ENCODE data around the gene OR5AU1. TPM values are rescaled to one million over a fixed set of nuclear protein-coding genes. Genes with fewer than 3 reads are reported as not detected.
A peak's percentile ranks its signal among the peaks of the same experiment; 100 is the strongest.

OR5AU1 gene
- total RNA-seq, 1 donor from 2014 or later: not detected

- no peak for TF ChIP-seq CTCF (conservative IDR thresholded peaks at IDR 0.05)
These were observed 41.7 kb upstream of the OR5AU1 start for GRCh38 chr14:21197418-21198205.

GRCh38 chr14:21194597-21194996, 38.7 kb upstream of the OR5AU1 start:
- H3K4me1 Mint-ChIP-seq: peaks cover 6% of the 10 kb centered on the region
- H3K9me3 Mint-ChIP-seq: peaks cover 6% of the 10 kb centered on the region
- peaks cover 2% of the 10 kb centered on the region for H3K36me3 Mint-ChIP-seq (ENCODE audit: low read depth)
- no peak for TF ChIP-seq CTCF (conservative IDR thresholded peaks at IDR 0.05)
- H3K27me3 Mint-ChIP-seq (ENCODE audit: low read depth): peaks cover 32% of the 10 kb centered on the region
- no peak for DNase-seq (ENCODE audit: low read depth, low spot score)
- H3K27ac Mint-ChIP-seq (ENCODE audit: unreplicated experiment): no peak overlapping the region
- peak overlapping the region; percentile 27 for H3K4me3 Mint-ChIP-seq

More at GRCh38 chr14:21197418-21198205, 41.7 kb upstream of the OR5AU1 start:
- Mint-ChIP-seq H3K27me3 (ENCODE audit: low read depth) (peaks cover 33% of the 10 kb centered on the region), H3K4me1 (peaks cover 4% of the 10 kb centered on the region), H3K9me3 (peaks cover 6% of the 10 kb centered on the region), H3K36me3 (ENCODE audit: low read depth) (peaks cover 8% of the 10 kb centered on the region), H3K4me3 (peak overlapping the region; percentile 60), H3K27ac (ENCODE audit: unreplicated experiment) (no peak overlapping the region)
- no peak for DNase-seq (ENCODE audit: low read depth, low spot score)

- Mint-ChIP-seq H3K27me3 (ENCODE audit: low read depth) (peaks cover 29% of the 10 kb centered on the region), H3K27ac (ENCODE audit: unreplicated experiment) (no peak overlapping the region), H3K4me3 (no peak overlapping the region), H3K4me1 (peaks cover 6% of the 10 kb centered on the region), H3K9me3 (peaks cover 6% of the 10 kb centered on the region), H3K36me3 (ENCODE audit: low read depth) (peaks cover 2% of the 10 kb centered on the region)
- no peak for DNase-seq (ENCODE audit: low read depth, low spot score)
- no peak for TF ChIP-seq CTCF (conservative IDR thresholded peaks at IDR 0.05)
These were observed 37.1 kb upstream of the OR5AU1 start for GRCh38 chr14:21192875-21193535.

- Mint-ChIP-seq H3K27me3 (ENCODE audit: low read depth) (peaks cover 24% of the 10 kb centered on the region), H3K9me3 (peaks cover under 1% of the 10 kb centered on the region), H3K4me1 (peaks cover 6% of the 10 kb centered on the region), H3K27ac (ENCODE audit: unreplicated experiment) (no peak overlapping the region), H3K4me3 (no peak overlapping the region), H3K36me3 (ENCODE audit: low read depth) (no peaks in the 10 kb centered on the region)
- DNase-seq (ENCODE audit: low read depth, low spot score): no peak
- no peak for TF ChIP-seq CTCF (conservative IDR thresholded peaks at IDR 0.05)
These were observed 36.6 kb upstream of the OR5AU1 start for GRCh38 chr14:21192447-21192822.

- H3K4me1 Mint-ChIP-seq: peaks cover 6% of the 10 kb centered on the region
- no peak for TF ChIP-seq CTCF (conservative IDR thresholded peaks at IDR 0.05)
- H3K4me3 Mint-ChIP-seq: peak overlapping the region; percentile 71
- peaks cover 23% of the 10 kb centered on the region for H3K27me3 Mint-ChIP-seq (ENCODE audit: low read depth)
- peak; percentile 67 for DNase-seq (ENCODE audit: low read depth, low spot score)
- H3K36me3 Mint-ChIP-seq (ENCODE audit: low read depth): no peaks in the 10 kb centered on the region
- H3K27ac Mint-ChIP-seq (ENCODE audit: unreplicated experiment): no peak overlapping the region
- H3K9me3 Mint-ChIP-seq: no peaks in the 10 kb centered on the region
These were observed 36.1 kb upstream of the OR5AU1 start for GRCh38 chr14:21191809-21192446.

Data from neural crest cell (in vitro differentiated cells).